Hepatocyte (in vitro differentiated cells): ENCODE measurements around the gene TMEM115. TPM values are rescaled to one million over a fixed set of nuclear protein-coding genes. Genes with fewer than 3 reads are reported as not detected.
A peak's percentile ranks its signal among the peaks of the same experiment; 100 is the strongest.

Experiments used
- DNase-seq: peaks from one replicate; pipeline ENCODE4 v3.0.0-alpha.2; 2016; ENCODE audit warnings: low spot score
- H2AFZ ChIP-seq: fragments of 200-600 bp; sonication (generic); 2 replicates; pipeline ENCODE4 v1.6.0; 2016; ENCODE audit warnings: antibody characterized with exemption, mild to moderate bottlenecking
- H3K27ac ChIP-seq: fragments of 200-600 bp; sonication (generic); 2 replicates; pipeline ENCODE4 v1.5.1; 2016; ENCODE audit warnings: mild to moderate bottlenecking
- H3K27me3 ChIP-seq: fragments of 200-600 bp; sonication (generic); 2 replicates; pipeline ENCODE4 v1.6.1; 2016
- H3K36me3 ChIP-seq: fragments of 200-600 bp; sonication (generic); replicated peaks from 2 replicates; pipeline ENCODE4 v1.5.1; 2016; ENCODE audit warnings: low read depth; ENCODE audit not compliant: insufficient read depth
- H3K4me1 ChIP-seq: fragments of 200-600 bp; sonication (generic); 2 replicates; pipeline ENCODE4 v1.5.1; 2016; ENCODE audit warnings: mild to moderate bottlenecking, moderate library complexity; ENCODE audit not compliant: insufficient read depth
- H3K4me2 ChIP-seq: fragments of 200-600 bp; sonication (generic); 2 replicates; pipeline ENCODE4 v1.6.0; 2016
- H3K4me3 ChIP-seq: fragments of 200-600 bp; sonication (generic); 2 replicates; pipeline ENCODE4 v1.5.1; 2016; ENCODE audit warnings: mild to moderate bottlenecking
- H3K79me2 ChIP-seq: fragments of 200-600 bp; sonication (generic); 2 replicates; pipeline ENCODE4 v1.6.0; 2017; ENCODE audit warnings: mild to moderate bottlenecking
- H3K9me2 ChIP-seq: fragments of 200-600 bp; sonication (generic); replicated peaks from 2 replicates; pipeline ENCODE4 v1.6.0; 2017; ENCODE audit warnings: mild to moderate bottlenecking; ENCODE audit not compliant: insufficient read depth
- H3K9me3 ChIP-seq: fragments of 200-600 bp; sonication (generic); 2 replicates; pipeline ENCODE4 v1.5.1; 2016; ENCODE audit warnings: low read depth, mild to moderate bottlenecking
- H4K20me1 ChIP-seq: fragments of 200-600 bp; sonication (generic); 2 replicates; pipeline ENCODE4 v1.6.0; 2016; ENCODE audit warnings: mild to moderate bottlenecking; ENCODE audit not compliant: insufficient read depth, poor library complexity, severe bottlenecking
- CTCF ChIP-seq: fragments of 200-600 bp; sonication (generic); IDR thresholded peaks from 2 replicates; pipeline ENCODE4 v1.5.1; 2016; ENCODE audit warnings: antibody characterized with exemption, mild to moderate bottlenecking; ENCODE audit not compliant: poor library complexity
- EZH2 ChIP-seq: fragments of 200-600 bp; sonication (generic); IDR thresholded peaks from 2 replicates; pipeline ENCODE4 v1.6.1; 2016; ENCODE audit warnings: antibody characterized with exemption, mild to moderate bottlenecking, borderline replicate concordance
- EZH2phosphoT487 ChIP-seq: fragments of 200-600 bp; sonication (generic); IDR thresholded peaks from one replicate; pipeline ENCODE4 v1.6.1; 2018; ENCODE audit warnings: antibody characterized with exemption, mild to moderate bottlenecking, low read depth, moderate library complexity; ENCODE audit not compliant: unreplicated experiment, severe bottlenecking
- WGBS: methylation state at CpG from one replicate; pipeline ENCODE4 v1.1.6; 2016; ENCODE audit warnings: low lambda C conversion rate; ENCODE audit errors: missing lambda C conversion rate; 5-methylcytosine and 5-hydroxymethylcytosine counted together
- polyA plus RNA-seq: library from polyadenylated mRNA; unstranded; fragments of >200 nt; fragmentation: Nextera tagmentation; extraction: Ambion mirVana; gene quantifications from 2 replicates; pipeline ENCODE4 v1.2.1, GENCODE V29; 2016
- total RNA-seq: library from RNA; depleted of rRNA; stranded (reverse); fragments of >200 nt; gene quantifications from 2 replicates; pipeline ENCODE4 v1.2.3, GENCODE V29; 2014

Gene TMEM115
- total and polyA plus RNA-seq, 2 experiments from 2014 or later, result 49.3 to 69.9 TPM

GRCh38 chr3:50345586-50346234 lies 13.6 kb downstream of the TMEM115 start, which contains the start of gene ZMYND10:
Gene ZMYND10 (minus strand): TSS chr3:50345732. CDS start chr3:50345579, 153 bp downstream.
- DNase-seq, result peak; percentile 66
- Histone ChIP-seq H3K36me3 (no peaks in the 10 kb centered on the region), H3K27ac (no peak within 1 kb of the TSS), H3K27me3 (peaks cover 13% of the 10 kb centered on the region), H4K20me1 (no peaks in the 10 kb centered on the region), H3K4me3 (peak within 1 kb of the TSS; percentile 38), H3K9me2 (no peaks in the 10 kb centered on the region), H3K9me3 (no peaks in the 10 kb centered on the region), H3K4me1 (peaks cover 23% of the 10 kb centered on the region), H3K79me2 (peaks cover 11% of the 10 kb centered on the region), H2AFZ (peak within 1 kb of the TSS; percentile 74), H3K4me2 (peak within 1 kb of the TSS; percentile 98)
- WGBS, result 17% methylated on average over 44 of the region's 45 CpGs
- TF ChIP-seq CTCF (no peak), EZH2 (no peak)

GRCh38 chr3:50345008-50345407 lies 14.3 kb downstream of the TMEM115 start:
- H3K36me3 ChIP-seq, result no peaks in the 10 kb centered on the region
- H3K79me2 ChIP-seq, result peaks cover 8% of the 10 kb centered on the region
- peaks cover 20% of the 10 kb centered on the region for H3K27me3 ChIP-seq
- H4K20me1 ChIP-seq, result no peaks in the 10 kb centered on the region
- no peak overlapping the region for H2AFZ ChIP-seq
- H3K4me2 ChIP-seq, result peak overlapping the region; percentile 98
- no peaks in the 10 kb centered on the region for H3K9me2 ChIP-seq
- H3K27ac ChIP-seq, result no peak overlapping the region
- TF ChIP-seq CTCF (no peak), EZH2phosphoT487 (no peak), EZH2 (no peak)
- peaks cover 25% of the 10 kb centered on the region for H3K4me1 ChIP-seq
- no peaks in the 10 kb centered on the region for H3K9me3 ChIP-seq
- no peak for DNase-seq
- WGBS, result 57% methylated on average over 6 of the region's 8 CpGs
- H3K4me3 ChIP-seq, result no peak overlapping the region

GRCh38 chr3:50342813-50343633 lies 16.3 kb downstream of the TMEM115 start:
- Histone ChIP-seq H3K9me2 (no peaks in the 10 kb centered on the region), H3K79me2 (no peaks in the 10 kb centered on the region), H3K36me3 (no peaks in the 10 kb centered on the region), H2AFZ (no peak overlapping the region), H3K4me3 (no peak overlapping the region), H4K20me1 (no peaks in the 10 kb centered on the region), H3K9me3 (no peaks in the 10 kb centered on the region), H3K4me1 (peaks cover 22% of the 10 kb centered on the region), H3K27ac (no peak overlapping the region), H3K27me3 (peaks cover 25% of the 10 kb centered on the region), H3K4me2 (no peak overlapping the region)
- 72% methylated on average over 13 of the region's 13 CpGs for WGBS
- no peak for DNase-seq
- no peak for TF ChIP-seq EZH2
- TF ChIP-seq CTCF, result no peak
- no peak for TF ChIP-seq EZH2phosphoT487
